Measurements from ENCODE around the gene MAP6. TPM values are rescaled to one million over a fixed set of nuclear protein-coding genes. Genes with fewer than 3 reads are reported as not detected.
A peak's percentile ranks its signal among the peaks of the same experiment; 100 is the strongest.

MAP6 gene
- total RNA-seq, 1 experiment from 2014 or later = 22.8 TPM

DNA sequence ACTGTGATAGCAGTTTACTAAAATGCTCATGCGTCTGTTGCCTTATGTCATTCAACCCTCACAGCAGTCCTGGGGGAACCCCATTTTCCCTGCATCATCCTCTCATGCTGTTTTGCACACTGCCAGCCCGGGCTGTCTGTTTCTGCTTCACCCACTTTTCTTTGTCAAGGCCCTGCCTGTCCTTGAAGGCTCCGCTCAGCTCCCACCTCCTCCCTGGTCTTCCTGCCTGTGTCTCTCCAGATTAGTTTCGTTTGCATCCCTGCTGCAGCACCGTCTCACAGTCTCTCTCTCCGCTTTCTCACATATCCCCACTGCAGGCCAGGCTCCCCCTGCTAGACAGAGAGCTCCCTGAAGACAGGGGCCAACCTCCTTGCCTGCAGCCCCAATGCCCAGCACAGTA, 76.9 kb downstream of the MAP6 start:
- Mint-ChIP-seq H3K4me1 (ENCODE audit: low read depth, unreplicated experiment) (peaks cover 26% of the 10 kb centered on the region), H3K4me3 (ENCODE audit: unreplicated experiment) (no peak overlapping the region), H3K27me3 (ENCODE audit: insufficient read depth, unreplicated experiment) (no peaks in the 10 kb centered on the region), H3K9me3 (ENCODE audit: unreplicated experiment) (no peaks in the 10 kb centered on the region), H3K36me3 (ENCODE audit: insufficient read depth, unreplicated experiment) (peaks cover 9% of the 10 kb centered on the region), H3K27ac (ENCODE audit: unreplicated experiment) (peak overlapping the region; percentile 11)
- Histone ChIP-seq H3K9me3 (no peaks in the 10 kb centered on the region), H3K36me3 (ENCODE audit: control insufficient read depth, insufficient read depth, low read length) (no peaks in the 10 kb centered on the region), H3K27me3 (replicated peaks; ENCODE audit: control insufficient read depth, insufficient read depth, low read length) (no peaks in the 10 kb centered on the region), H3K4me3 (ENCODE audit: low read depth, low read length) (no peak overlapping the region), H3K4me1 (peaks cover 31% of the 10 kb centered on the region)
- TF ChIP-seq, protein P1, sequence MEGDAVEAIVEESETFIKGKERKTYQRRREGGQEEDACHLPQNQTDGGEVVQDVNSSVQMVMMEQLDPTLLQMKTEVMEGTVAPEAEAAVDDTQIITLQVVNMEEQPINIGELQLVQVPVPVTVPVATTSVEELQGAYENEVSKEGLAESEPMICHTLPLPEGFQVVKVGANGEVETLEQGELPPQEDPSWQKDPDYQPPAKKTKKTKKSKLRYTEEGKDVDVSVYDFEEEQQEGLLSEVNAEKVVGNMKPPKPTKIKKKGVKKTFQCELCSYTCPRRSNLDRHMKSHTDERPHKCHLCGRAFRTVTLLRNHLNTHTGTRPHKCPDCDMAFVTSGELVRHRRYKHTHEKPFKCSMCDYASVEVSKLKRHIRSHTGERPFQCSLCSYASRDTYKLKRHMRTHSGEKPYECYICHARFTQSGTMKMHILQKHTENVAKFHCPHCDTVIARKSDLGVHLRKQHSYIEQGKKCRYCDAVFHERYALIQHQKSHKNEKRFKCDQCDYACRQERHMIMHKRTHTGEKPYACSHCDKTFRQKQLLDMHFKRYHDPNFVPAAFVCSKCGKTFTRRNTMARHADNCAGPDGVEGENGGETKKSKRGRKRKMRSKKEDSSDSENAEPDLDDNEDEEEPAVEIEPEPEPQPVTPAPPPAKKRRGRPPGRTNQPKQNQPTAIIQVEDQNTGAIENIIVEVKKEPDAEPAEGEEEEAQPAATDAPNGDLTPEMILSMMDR (IDR thresholded peaks at IDR 0.05; ENCODE audit: insufficient read depth in 1 of 2, low read depth in 1 of 2, low read length in 1 of 2, severe bottlenecking in 1 of 2, unreplicated experiment in 1 of 2) = no peak
- BruUV-seq (replicated peaks) = no TSS peak
- no peak for DNase-seq
- intact Hi-C loops (cut with micrococcal nuclease; ENCODE audit: unreplicated experiment) = loop anchor here (1.0 to 2.0 kb wide), 2 partner anchors 39 to 45 kb away; no protein-coding TSS in a partner anchor
- POLR2A ChIA-PET = no interaction called here
- CTCF ChIA-PET = interaction anchor here (0.8 to 1.1 kb wide), 3 partner anchors 8 to 106 kb away, joined by 3 to 5 read pairs (median 4); no protein-coding TSS in a partner anchor

DNA sequence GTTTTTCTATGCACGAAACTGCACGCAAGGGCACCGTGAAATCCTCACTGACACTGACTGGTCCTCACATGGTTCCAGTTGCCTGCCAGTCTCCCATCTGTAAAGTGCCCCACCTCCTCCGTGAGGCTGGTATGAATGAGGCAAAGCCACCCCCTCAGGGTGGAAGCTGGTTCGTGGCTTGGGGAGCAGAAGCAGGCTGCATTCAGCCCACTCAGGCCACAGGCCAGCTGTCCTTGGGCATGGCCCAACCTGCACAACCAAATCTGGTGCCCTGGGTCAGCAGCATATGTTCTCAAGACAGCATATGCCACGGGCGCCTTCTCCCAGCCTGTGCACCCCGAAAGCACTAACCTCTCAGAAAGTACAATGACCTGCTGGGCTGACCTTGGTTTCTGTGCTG, 77.5 kb downstream of the MAP6 start:
- no peaks in the 10 kb centered on the region for H3K27me3 ChIP-seq (replicated peaks; ENCODE audit: control insufficient read depth, insufficient read depth, low read length)
- no TSS peak for BruUV-seq (replicated peaks)
- no peak for DNase-seq
- no peaks in the 10 kb centered on the region for H3K27me3 Mint-ChIP-seq (ENCODE audit: insufficient read depth, unreplicated experiment)
- peaks cover 26% of the 10 kb centered on the region for H3K4me1 Mint-ChIP-seq (ENCODE audit: low read depth, unreplicated experiment)
- CTCF ChIA-PET = no interaction called here
- POLR2A ChIA-PET = interaction anchor here (0.6 kb wide), 1 partner anchor 77 kb away, joined by 4 read pairs; the partner anchor contains the start of gene MAP6
- H3K9me3 Mint-ChIP-seq (ENCODE audit: unreplicated experiment) = no peaks in the 10 kb centered on the region
- intact Hi-C loops (cut with micrococcal nuclease; ENCODE audit: unreplicated experiment) = no loop called here
- H3K27ac Mint-ChIP-seq (ENCODE audit: unreplicated experiment) = no peak overlapping the region
- H3K9me3 ChIP-seq = no peaks in the 10 kb centered on the region
- no peaks in the 10 kb centered on the region for H3K36me3 ChIP-seq (ENCODE audit: control insufficient read depth, insufficient read depth, low read length)
- no peak overlapping the region for H3K4me3 ChIP-seq (ENCODE audit: low read depth, low read length)
- peaks cover 12% of the 10 kb centered on the region for H3K36me3 Mint-ChIP-seq (ENCODE audit: insufficient read depth, unreplicated experiment)
- TF ChIP-seq, protein P1 (IDR thresholded peaks at IDR 0.05; ENCODE audit: insufficient read depth in 1 of 2, low read depth in 1 of 2, low read length in 1 of 2, severe bottlenecking in 1 of 2, unreplicated experiment in 1 of 2) = no peak
- H3K4me3 Mint-ChIP-seq (ENCODE audit: unreplicated experiment) = no peak overlapping the region
- peaks cover 31% of the 10 kb centered on the region for H3K4me1 ChIP-seq

GRCh38 chr11:75589933-75590332, 78.9 kb downstream of the MAP6 start:
- intact Hi-C loops (cut with micrococcal nuclease; ENCODE audit: unreplicated experiment) = no loop called here
- CTCF ChIA-PET = no interaction called here
- no peaks in the 10 kb centered on the region for H3K27me3 Mint-ChIP-seq (ENCODE audit: insufficient read depth, unreplicated experiment)

More at GRCh38 chr11:75589933-75590332, 78.9 kb downstream of the MAP6 start:
- POLR2A ChIA-PET = no interaction called here
- Mint-ChIP-seq H3K36me3 (ENCODE audit: insufficient read depth, unreplicated experiment) (peaks cover 12% of the 10 kb centered on the region), H3K4me1 (ENCODE audit: low read depth, unreplicated experiment) (peaks cover 30% of the 10 kb centered on the region), H3K9me3 (ENCODE audit: unreplicated experiment) (no peaks in the 10 kb centered on the region), H3K4me3 (ENCODE audit: unreplicated experiment) (no peak overlapping the region), H3K27ac (ENCODE audit: unreplicated experiment) (no peak overlapping the region)
- no peak overlapping the region for H3K4me3 ChIP-seq (ENCODE audit: low read depth, low read length)
- H3K36me3 ChIP-seq (ENCODE audit: control insufficient read depth, insufficient read depth, low read length) = no peaks in the 10 kb centered on the region
- TF ChIP-seq, protein P1 (IDR thresholded peaks at IDR 0.05; ENCODE audit: insufficient read depth in 1 of 2, low read depth in 1 of 2, low read length in 1 of 2, severe bottlenecking in 1 of 2, unreplicated experiment in 1 of 2) = no peak
- H3K9me3 ChIP-seq = no peaks in the 10 kb centered on the region
- no TSS peak for BruUV-seq (replicated peaks)
- no peak for DNase-seq
- peaks cover 31% of the 10 kb centered on the region for H3K4me1 ChIP-seq
- H3K27me3 ChIP-seq (replicated peaks; ENCODE audit: control insufficient read depth, insufficient read depth, low read length) = no peaks in the 10 kb centered on the region

Measured in Caco-2 (cell line).